K562 (cell line): ENCODE results near the gene TBL1XR1. TPM values are rescaled to one million over a fixed set of nuclear protein-coding genes. Genes with fewer than 3 reads are reported as not detected.

Source experiments
- CHCHD3 ChIP-seq: fragments of 250-450 bp; sonication (Bioruptor Pico); IDR thresholded peaks from 2 replicates; pipeline ENCODE4 v2.1.2; 2022; ENCODE audit warnings: mild to moderate bottlenecking
- E2F5 ChIP-seq: sonication (generic); formaldehyde crosslinking; IDR thresholded peaks from 2 replicates; pipeline ENCODE4 v1.8.0; 2022; ENCODE audit warnings: mild to moderate bottlenecking, missing genetic modification reagents
- E4F1 ChIP-seq: fragments of 250-450 bp; sonication (Bioruptor Pico); IDR thresholded peaks from 2 replicates; pipeline ENCODE4 v1.5.0; 2021; ENCODE audit warnings: mild to moderate bottlenecking, borderline replicate concordance
- ETS1 ChIP-seq: conservative IDR thresholded peaks from 2 replicates; pipeline ENCODE4 v1.6.1; 2011; ENCODE audit warnings: low read depth, mild to moderate bottlenecking, low read length; ENCODE audit not compliant: control insufficient read depth
- GABPA ChIP-seq: fragments of 200-800 bp; sonication (Bioruptor generic); conservative IDR thresholded peaks from 2 replicates; pipeline ENCODE4 v1.6.1; 2016; ENCODE audit warnings: low read depth, missing genetic modification characterization, missing compliant biosample characterization
- GABPB1 ChIP-seq: sonication (generic); formaldehyde crosslinking; IDR thresholded peaks from 2 replicates; pipeline ENCODE4 v1.8.0; 2022; ENCODE audit warnings: mild to moderate bottlenecking, missing genetic modification reagents
- MAZ ChIP-seq, 2 experiments: fragments of 450-650 bp in 1 of 2; sonication (generic) in 1 of 2; formaldehyde crosslinking; IDR thresholded peaks in 1 of 2; conservative IDR thresholded peaks in 1 of 2; 2 replicates each; pipeline versions ENCODE4 v1.4.0 to v1.5.0; 2020; ENCODE audit warnings: mild to moderate bottlenecking in 1 of 2, missing genetic modification reagents in 1 of 2
- NFATC3 ChIP-seq: fragments of 450-650 bp; IDR thresholded peaks from 2 replicates; pipeline ENCODE4 v1.6.1; 2017; ENCODE audit warnings: mild to moderate bottlenecking
- POLR2A ChIP-seq: fragments of 450-650 bp; conservative IDR thresholded peaks from 2 replicates; pipeline ENCODE4 v1.6.1; 2016
- POU5F1 ChIP-seq: fragments of 150-350 bp; IDR thresholded peaks from 2 replicates; pipeline ENCODE4 v1.6.1; 2014; ENCODE audit warnings: borderline replicate concordance, low read length, low read depth, mild to moderate bottlenecking; ENCODE audit not compliant: partially characterized antibody
- RFX5 ChIP-seq: IDR thresholded peaks from 2 replicates; pipeline ENCODE4 v1.6.1; 2011; ENCODE audit warnings: low read depth, mild to moderate bottlenecking, improper control_type of control experiment, low read length
- SMARCB1 ChIP-seq: IDR thresholded peaks from 2 replicates; pipeline ENCODE4 v1.6.1; 2011; ENCODE audit warnings: improper control_type of control experiment, low read depth; ENCODE audit not compliant: insufficient read length
- TAL1 ChIP-seq: fragments of 450-650 bp; IDR thresholded peaks from 2 replicates; pipeline ENCODE4 v1.6.1; 2016; ENCODE audit warnings: mild to moderate bottlenecking
- THRA ChIP-seq: fragments of 450-650 bp; IDR thresholded peaks from 2 replicates; pipeline ENCODE4 v1.6.1; 2017; ENCODE audit warnings: mild to moderate bottlenecking, moderate library complexity
- YBX1 ChIP-seq: fragments of 450-650 bp; IDR thresholded peaks from 2 replicates; pipeline ENCODE4 v1.7.1; 2016; ENCODE audit warnings: mild to moderate bottlenecking
- ZHX1 ChIP-seq: fragments of 150-350 bp; conservative IDR thresholded peaks from 2 replicates; pipeline ENCODE4 v1.6.1; 2014; ENCODE audit warnings: low read length
- ZKSCAN8 ChIP-seq: fragments of 200-800 bp; sonication (Bioruptor generic); IDR thresholded peaks from 2 replicates; pipeline ENCODE4 v1.6.1; 2016; ENCODE audit warnings: missing genetic modification characterization, missing compliant biosample characterization
- ZNF24 ChIP-seq: fragments of 450-650 bp; IDR thresholded peaks from 2 replicates; pipeline ENCODE4 v1.6.1; 2016
- ZNF507 ChIP-seq: conservative IDR thresholded peaks from 2 replicates; pipeline ENCODE4 v1.6.1; 2017; ENCODE audit warnings: missing genetic modification characterization, missing compliant biosample characterization
- ZNF551 ChIP-seq: fragments of 250-450 bp; sonication (Bioruptor Pico); IDR thresholded peaks from 2 replicates; pipeline ENCODE4 v1.5.0; 2021; ENCODE audit warnings: mild to moderate bottlenecking, moderate library complexity
- ZNF766 ChIP-seq: fragments of 200-800 bp; sonication (Bioruptor generic); conservative IDR thresholded peaks from 2 replicates; pipeline ENCODE4 v1.6.1; 2016; ENCODE audit warnings: missing genetic modification characterization, missing compliant biosample characterization
- polyA plus RNA-seq, 8 experiments: library from polyadenylated mRNA; depleted of rRNA in 4 of 8; stranded (reverse) in 5 of 8; unstranded in 3 of 8; fragments of >200 nt; fragmentation: Nextera tagmentation in 2 of 8; fragmentation: Illumina TruSeq in 1 of 8; extraction: Ambion mirVana in 2 of 8; extraction: Trizol in 1 of 8; gene quantifications; 2 replicates each; pipeline versions ENCODE4 v1.2.1 to v1.2.3, GENCODE V29; 2011 to 2014; ENCODE audit warnings: inconsistent platforms in 1 of 8, missing spikeins in 1 of 8
- total RNA-seq, 7 experiments: library from RNA; depleted of rRNA in 6 of 7; stranded (reverse); fragments of >200 nt in 6 of 7; fragmentation: Illumina TruSeq in 2 of 7; extraction: Trizol in 2 of 7; gene quantifications; 2 replicates each; pipeline versions ENCODE4 v1.2.1 to v1.2.3, GENCODE V29; 2011 to 2021; ENCODE audit warnings: low replicate concordance in 1 of 7

The TBL1XR1 gene
- total and polyA plus RNA-seq, 9 of the 15 experiments (the other 6 are each of a cell fraction or from before 2014, with no cell fraction given), result 19.6 to 171 (median 83.3) TPM

GRCh38 chr3:177197727-177198460, 612 bp upstream of the TBL1XR1 start (continued):
- TF ChIP-seq TAL1 (no peak), ETS1 (no peak), E4F1 (CRISPR knock-in tag) (no peak), RFX5 (no peak), CHCHD3 (CRISPR knock-in tag) (no peak), NFATC3 (no peak), E2F5 (CRISPR knock-in tag) (no peak), ZNF24 (no peak), THRA (no peak), ZNF507 (tag) (no peak), GABPA (no peak), ZHX1 (no peak), ZNF766 (CRISPR knock-in tag) (peak; percentile 69; the same call in 1 of the 2 replicates), YBX1 (no peak), POU5F1 (no peak), GABPB1 (CRISPR knock-in tag) (no peak), POLR2A (peak; percentile 45; the same call in 1 of the 2 replicates), ZNF551 (CRISPR knock-in tag) (no peak), SMARCB1 (no peak), MAZ (CRISPR knock-in tag; conservative IDR thresholded peaks at IDR 0.05 in 1 of 2, IDR thresholded peaks at IDR 0.05 in 1 of 2) (peak in 1 of 2 experiments; percentile 82; a peak in 3 of 4 replicates), ZKSCAN8 (no peak)
